ENCODE results near the gene OTULIN.

DNA sequence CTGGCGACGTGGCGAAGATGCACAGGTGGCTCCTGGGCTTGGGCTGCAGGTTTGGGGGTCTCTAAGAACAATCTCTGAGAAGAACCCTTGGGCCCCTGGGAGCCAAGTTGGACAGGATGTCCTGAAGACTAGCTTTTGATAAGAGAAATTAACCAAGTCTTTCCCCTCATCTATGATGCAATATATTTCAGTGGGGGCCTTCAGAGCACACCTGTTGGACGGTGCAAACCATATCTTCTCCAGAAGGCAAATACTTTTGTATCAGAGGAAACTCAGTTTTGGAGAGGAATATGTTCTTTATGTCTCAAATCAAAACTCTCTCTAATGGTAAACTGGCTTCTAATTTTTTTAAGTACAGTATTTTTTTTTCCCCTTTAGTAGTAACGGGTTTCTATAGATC lies 28.6 kb downstream of the OTULIN start:
- TF ChIP-seq EP300 (IDR thresholded peaks at IDR 0.05), result no peak
- TF ChIP-seq, protein P1, sequence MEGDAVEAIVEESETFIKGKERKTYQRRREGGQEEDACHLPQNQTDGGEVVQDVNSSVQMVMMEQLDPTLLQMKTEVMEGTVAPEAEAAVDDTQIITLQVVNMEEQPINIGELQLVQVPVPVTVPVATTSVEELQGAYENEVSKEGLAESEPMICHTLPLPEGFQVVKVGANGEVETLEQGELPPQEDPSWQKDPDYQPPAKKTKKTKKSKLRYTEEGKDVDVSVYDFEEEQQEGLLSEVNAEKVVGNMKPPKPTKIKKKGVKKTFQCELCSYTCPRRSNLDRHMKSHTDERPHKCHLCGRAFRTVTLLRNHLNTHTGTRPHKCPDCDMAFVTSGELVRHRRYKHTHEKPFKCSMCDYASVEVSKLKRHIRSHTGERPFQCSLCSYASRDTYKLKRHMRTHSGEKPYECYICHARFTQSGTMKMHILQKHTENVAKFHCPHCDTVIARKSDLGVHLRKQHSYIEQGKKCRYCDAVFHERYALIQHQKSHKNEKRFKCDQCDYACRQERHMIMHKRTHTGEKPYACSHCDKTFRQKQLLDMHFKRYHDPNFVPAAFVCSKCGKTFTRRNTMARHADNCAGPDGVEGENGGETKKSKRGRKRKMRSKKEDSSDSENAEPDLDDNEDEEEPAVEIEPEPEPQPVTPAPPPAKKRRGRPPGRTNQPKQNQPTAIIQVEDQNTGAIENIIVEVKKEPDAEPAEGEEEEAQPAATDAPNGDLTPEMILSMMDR (IDR thresholded peaks at IDR 0.05), result no peak
- no peak for TF ChIP-seq POLR2A (IDR thresholded peaks at IDR 0.05)
- TF ChIP-seq POLR2AphosphoS5 (IDR thresholded peaks at IDR 0.05), result no peak

All from sigmoid colon (tissue), 4 donors.